SK-N-MC (cell line): ENCODE results near the gene ABCA12.

Experiments
- EZH2 ChIP-seq: fragments of 200-600 bp; sonication (generic); IDR thresholded peaks from one replicate; pipeline ENCODE4 v1.6.1; 2017; ENCODE audit warnings: antibody characterized with exemption
- POLR2AphosphoS5 ChIP-seq: IDR thresholded peaks from 2 replicates; pipeline ENCODE4 v1.6.1; 2012; ENCODE audit warnings: mild to moderate bottlenecking, low read depth, low read length, borderline replicate concordance

- TF ChIP-seq EZH2 (no peak), POLR2AphosphoS5 (no peak)
Measured at GRCh38 chr2:214987261-214987660, 151.2 kb downstream of the ABCA12 start.
